Caco-2 (cell line): ENCODE data around the gene SLC12A7. TPM values are rescaled to one million over a fixed set of nuclear protein-coding genes. Genes with fewer than 3 reads are reported as not detected.

Experiments
- BruUV-seq: library from RNA; stranded (reverse); fragments of 400-500 nt; replicated peaks from 2 replicates; lab custom pipeline; 2021; lab: Mats Ljungman, UMichigan
- CTCF ChIA-PET: fragments of 300-600 bp; sonication (Branson Sonifier 250); formaldehyde crosslinking; loops from one replicate; lab custom pipeline; 2022; ENCODE audit warnings: antibody characterized with exemption; lab: Charles Lee
- POLR2A ChIA-PET: fragments of 300-600 bp; sonication (Branson Sonifier 250); formaldehyde crosslinking; loops from one replicate; lab custom pipeline; 2022; ENCODE audit warnings: antibody characterized with exemption; lab: Charles Lee
- DNase-seq, 2 experiments: peaks; one replicate each; pipeline versions ENCODE4 v3.0.0 to v3.0.0-alpha.2; 2020 to 2022
- H3K27me3 ChIP-seq: replicated peaks from 2 replicates; pipeline ENCODE4 v1.6.0; 2011; ENCODE audit warnings: low read length; ENCODE audit not compliant: control insufficient read depth, insufficient read depth
- H3K36me3 ChIP-seq: 2 replicates; pipeline ENCODE4 v1.5.1; 2011; ENCODE audit warnings: low read length; ENCODE audit not compliant: control insufficient read depth, insufficient read depth
- H3K4me1 ChIP-seq: fragments of 250-450 bp; sonication (Bioruptor Pico); 2 replicates; pipeline ENCODE4 v1.5.1; 2020; ENCODE audit warnings: mild to moderate bottlenecking
- H3K4me3 ChIP-seq: 2 replicates; pipeline ENCODE4 v1.5.1; 2011; ENCODE audit warnings: low read depth, mild to moderate bottlenecking, control low read depth, low read length
- H3K9me3 ChIP-seq: fragments of 250-450 bp; sonication (Bioruptor Pico); 2 replicates; pipeline ENCODE4 v1.5.1; 2020; ENCODE audit warnings: mild to moderate bottlenecking, moderate library complexity
- H3K27ac Mint-ChIP-seq: one replicate; pipeline ENCODE4 v1.8.0; 2022; ENCODE audit warnings: mixed read lengths; ENCODE audit not compliant: unreplicated experiment
- H3K27me3 Mint-ChIP-seq: one replicate; pipeline ENCODE4 v1.8.0; 2022; ENCODE audit warnings: mixed read lengths; ENCODE audit not compliant: insufficient read depth, unreplicated experiment
- H3K36me3 Mint-ChIP-seq: one replicate; pipeline ENCODE4 v1.8.0; 2022; ENCODE audit warnings: mild to moderate bottlenecking, mixed read lengths; ENCODE audit not compliant: insufficient read depth, unreplicated experiment
- H3K4me1 Mint-ChIP-seq: one replicate; pipeline ENCODE4 v1.8.0; 2022; ENCODE audit warnings: low read depth, mixed read lengths; ENCODE audit not compliant: unreplicated experiment
- H3K4me3 Mint-ChIP-seq: one replicate; pipeline ENCODE4 v1.8.0; 2022; ENCODE audit warnings: mild to moderate bottlenecking, moderate library complexity, mixed read lengths; ENCODE audit not compliant: unreplicated experiment
- H3K9me3 Mint-ChIP-seq: one replicate; pipeline ENCODE4 v1.8.0; 2022; ENCODE audit warnings: mixed read lengths; ENCODE audit not compliant: unreplicated experiment
- CTCF ChIP-seq, 2 experiments: fragments of 200-600 bp in 1 of 2; IDR thresholded peaks; 1 replicate in 1 of 2; 2 replicates in 1 of 2; pipeline versions ENCODE4 v1.5.1 to v1.8.0; 2011 to 2022; ENCODE audit warnings: antibody characterized with exemption in 1 of 2, control low read depth in 1 of 2, inconsistent platforms in 1 of 2, low read depth in 1 of 2, low read length in 1 of 2, mild to moderate bottlenecking in 1 of 2, moderate library complexity in 1 of 2; ENCODE audit not compliant: insufficient read depth in 1 of 2, severe bottlenecking in 1 of 2, unreplicated experiment in 1 of 2
- intact Hi-C: fragments of 100-400 bp; cut with micrococcal nuclease; formaldehyde crosslinking; loops from one replicate; pipeline ENCODE4 v1.10.0; 2022; ENCODE audit not compliant: unreplicated experiment
- total RNA-seq: library from RNA; stranded (reverse); gene quantifications from 2 replicates; pipeline ENCODE4 v1.2.3, GENCODE V29; 2022

Gene SLC12A7
- total RNA-seq, 1 experiment from 2014 or later, result 41.7 TPM

GRCh38 chr5:1111241-1111726, 579 bp downstream of the SLC12A7 start:
- DNase-seq, result peak; percentile 57 to 68
- TSS peak; percentile 27 for BruUV-seq
- intact Hi-C loops, result no loop called here
- Histone ChIP-seq H3K36me3 (no peaks in the 10 kb centered on the region), H3K27me3 (no peaks in the 10 kb centered on the region), H3K9me3 (no peaks in the 10 kb centered on the region), H3K4me1 (peaks cover 32% of the 10 kb centered on the region), H3K4me3 (peak overlapping the region; percentile 85)
- CTCF ChIA-PET, result no interaction called here
- no peaks in the 10 kb centered on the region for H3K27me3 Mint-ChIP-seq
- H3K27ac Mint-ChIP-seq, result peak overlapping the region; percentile 72
- H3K4me3 Mint-ChIP-seq, result peak overlapping the region; percentile 77
- TF ChIP-seq CTCF (IDR thresholded peaks at IDR 0.05; ENCODE audit: insufficient read depth in 1 of 2, low read depth in 1 of 2, low read length in 1 of 2, severe bottlenecking in 1 of 2, unreplicated experiment in 1 of 2), result no peak
- no peaks in the 10 kb centered on the region for H3K9me3 Mint-ChIP-seq
- peaks cover 9% of the 10 kb centered on the region for H3K36me3 Mint-ChIP-seq
- H3K4me1 Mint-ChIP-seq, result peaks cover 13% of the 10 kb centered on the region
- POLR2A ChIA-PET, result no interaction called here

GRCh38 chr5:1110307-1111240, 1.3 kb downstream of the SLC12A7 start:
- H3K9me3 Mint-ChIP-seq, result no peaks in the 10 kb centered on the region
- peaks cover 39% of the 10 kb centered on the region for H3K4me1 ChIP-seq
- no peaks in the 10 kb centered on the region for H3K27me3 ChIP-seq
- H3K4me3 Mint-ChIP-seq, result peak overlapping the region; percentile 77
- no peaks in the 10 kb centered on the region for H3K27me3 Mint-ChIP-seq
- H3K36me3 ChIP-seq, result no peaks in the 10 kb centered on the region
- BruUV-seq, result no TSS peak
- peaks cover 17% of the 10 kb centered on the region for H3K4me1 Mint-ChIP-seq
- no peaks in the 10 kb centered on the region for H3K9me3 ChIP-seq
- no peak for DNase-seq
- POLR2A ChIA-PET, result no interaction called here
- peak overlapping the region; percentile 85 for H3K4me3 ChIP-seq
- intact Hi-C loops, result no loop called here
- CTCF ChIA-PET, result no interaction called here
- no peak for TF ChIP-seq CTCF (IDR thresholded peaks at IDR 0.05; ENCODE audit: insufficient read depth in 1 of 2, low read depth in 1 of 2, low read length in 1 of 2, severe bottlenecking in 1 of 2, unreplicated experiment in 1 of 2)
- H3K27ac Mint-ChIP-seq, result peak overlapping the region; percentile 72
- peaks cover 9% of the 10 kb centered on the region for H3K36me3 Mint-ChIP-seq

- ChIA-PET POLR2A (no interaction called here), CTCF (no interaction called here)
- no peak overlapping the region for H3K4me3 ChIP-seq
- H3K36me3 ChIP-seq, result no peaks in the 10 kb centered on the region
- H3K36me3 Mint-ChIP-seq, result peaks cover 9% of the 10 kb centered on the region
- peak overlapping the region; percentile 77 for H3K4me3 Mint-ChIP-seq
- no peak for TF ChIP-seq CTCF (IDR thresholded peaks at IDR 0.05; ENCODE audit: insufficient read depth in 1 of 2, low read depth in 1 of 2, low read length in 1 of 2, severe bottlenecking in 1 of 2, unreplicated experiment in 1 of 2)
- H3K27me3 Mint-ChIP-seq, result no peaks in the 10 kb centered on the region
- intact Hi-C loops, result no loop called here
- H3K27ac Mint-ChIP-seq, result no peak overlapping the region
- H3K27me3 ChIP-seq, result no peaks in the 10 kb centered on the region
- BruUV-seq, result no TSS peak
- peaks cover 43% of the 10 kb centered on the region for H3K4me1 ChIP-seq
- DNase-seq, result no peak
- H3K4me1 Mint-ChIP-seq, result peaks cover 21% of the 10 kb centered on the region
- H3K9me3 ChIP-seq, result no peaks in the 10 kb centered on the region
- no peaks in the 10 kb centered on the region for H3K9me3 Mint-ChIP-seq
These were observed 2.1 kb downstream of the SLC12A7 start for GRCh38 chr5:1109542-1110306.
